Umbilical cord (tissue), 2 donors: Measurements from ENCODE around the gene RCOR3. TPM values are rescaled to one million over a fixed set of nuclear protein-coding genes. Genes with fewer than 3 reads are reported as not detected.
"Not testable (repeated sequence)": the region's sequence is repeated elsewhere in the genome, so short reads cannot be mapped to it uniquely, and the experiment has no call there.

Source experiments
- DNase-seq: peaks from one replicate; pipeline ENCODE4 v3.0.0-alpha.2; 2015; ENCODE audit warnings: low spot score
- total RNA-seq: library from RNA; depleted of rRNA; stranded (reverse); fragments of >200 nt; gene quantifications from one replicate; pipeline ENCODE4 v1.2.3, GENCODE V29; 2014; ENCODE audit warnings: low replicate concordance; ENCODE audit not compliant: insufficient read depth

Gene RCOR3
- total RNA-seq, result 45.3 TPM

DNA sequence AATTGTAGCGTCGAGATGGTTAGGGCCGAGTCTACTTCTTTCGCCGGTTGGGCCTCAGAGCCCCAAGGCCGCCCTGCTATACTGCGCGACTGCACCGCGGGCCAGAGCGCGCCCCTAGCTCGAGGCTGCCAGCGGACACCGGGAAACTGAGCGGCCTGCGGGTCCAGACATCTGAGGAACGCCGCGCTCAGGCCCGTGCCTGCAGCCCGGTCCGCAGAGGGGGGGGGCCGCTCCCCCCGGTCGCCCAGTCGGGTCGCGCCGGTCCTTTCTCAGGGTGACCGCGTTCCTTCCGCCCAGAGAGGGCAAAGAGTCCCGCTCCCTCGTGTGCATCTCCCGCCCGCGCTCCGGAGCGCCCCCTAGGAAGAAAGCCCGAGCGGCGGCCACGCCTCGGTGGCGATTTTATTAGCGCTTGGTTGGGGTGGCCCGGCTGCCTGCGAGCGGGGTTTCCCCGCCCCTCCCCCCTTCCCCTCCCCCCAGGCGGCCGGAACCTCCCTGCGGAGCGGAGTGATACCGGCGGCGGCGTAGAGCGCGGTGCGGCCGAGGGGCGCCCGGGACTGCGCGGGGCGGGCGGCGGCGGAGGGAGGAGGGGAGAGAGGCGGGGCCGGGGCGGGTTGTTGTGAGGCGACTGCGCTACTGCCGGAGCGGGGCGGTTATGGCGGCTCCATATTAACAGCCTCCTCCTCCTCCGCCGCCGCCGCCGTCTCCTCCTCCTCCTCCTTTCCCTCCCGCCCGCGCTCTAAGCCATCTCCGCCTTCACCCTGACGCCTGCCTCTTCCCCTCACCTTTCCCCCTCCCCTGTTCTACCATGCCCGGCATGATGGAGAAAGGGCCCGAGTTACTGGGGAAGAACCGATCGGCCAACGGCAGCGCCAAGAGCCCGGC, at the start of gene RCOR3:
TSS of gene RCOR3 (plus strand) at position 611 of the 882 bp plus-strand sequence. CDS start at position 806, 195 bp downstream.
- DNase-seq, result peak; percentile 93

DNA sequence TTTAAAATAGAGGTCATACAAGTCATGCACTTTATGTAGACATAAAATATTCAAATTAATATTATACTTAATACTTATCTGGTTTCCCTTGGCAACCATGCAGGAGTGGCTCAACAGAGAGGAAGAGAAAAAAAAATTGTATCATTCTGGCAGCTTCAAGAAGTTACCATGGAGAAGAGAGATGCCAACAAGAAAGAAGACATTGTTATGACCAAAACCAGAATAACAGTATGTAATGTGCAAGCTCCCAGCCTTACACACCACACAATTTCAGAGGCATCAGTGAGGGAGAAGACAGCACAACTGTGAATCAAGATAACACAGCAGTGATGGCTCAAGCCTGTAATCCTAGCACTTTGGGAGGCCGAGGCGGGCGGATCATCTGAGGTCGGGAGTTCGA, 49.1 kb upstream of the RCOR3 start:
- DNase-seq, result peak; percentile 4

DNA sequence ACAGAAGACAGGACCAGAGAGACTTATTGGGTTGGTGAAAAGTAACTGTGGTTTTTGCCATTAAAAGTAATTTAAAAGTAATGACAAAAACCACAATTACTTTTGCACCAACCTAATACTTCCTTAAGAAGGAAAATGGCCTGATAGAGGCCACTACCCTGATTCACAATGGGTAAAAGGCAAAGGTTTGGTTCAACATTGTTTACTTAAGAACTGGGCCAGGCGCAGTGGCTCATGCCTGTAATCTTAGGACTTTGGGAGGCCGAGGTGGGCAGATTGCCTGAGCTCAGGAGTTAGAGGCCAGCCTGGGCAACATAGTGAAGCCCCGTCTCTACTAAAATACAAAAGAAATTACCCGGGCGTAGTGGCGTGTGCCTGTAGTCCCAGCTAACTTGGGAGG, 48.2 kb upstream of the RCOR3 start:
- no peak for DNase-seq

DNA sequence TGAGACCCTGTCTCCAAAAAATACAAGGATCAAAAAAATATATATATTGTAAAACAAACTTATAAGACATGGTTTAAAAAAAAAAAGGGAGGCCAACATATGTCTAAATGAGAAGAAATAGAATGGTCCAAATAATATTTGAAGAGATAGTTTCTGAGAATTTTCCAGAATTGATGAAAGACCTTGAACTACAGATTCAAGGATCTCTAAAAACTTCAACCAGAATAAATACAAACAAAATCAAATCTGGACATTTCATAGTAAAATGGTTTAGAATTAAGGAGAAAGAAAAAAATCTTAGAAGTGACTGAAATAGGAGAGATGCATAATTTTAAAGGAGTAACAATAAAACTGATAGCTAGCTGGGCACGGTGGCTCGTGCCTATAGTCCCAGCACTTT, 45.5 kb upstream of the RCOR3 start:
- DNase-seq, result no peak

DNA sequence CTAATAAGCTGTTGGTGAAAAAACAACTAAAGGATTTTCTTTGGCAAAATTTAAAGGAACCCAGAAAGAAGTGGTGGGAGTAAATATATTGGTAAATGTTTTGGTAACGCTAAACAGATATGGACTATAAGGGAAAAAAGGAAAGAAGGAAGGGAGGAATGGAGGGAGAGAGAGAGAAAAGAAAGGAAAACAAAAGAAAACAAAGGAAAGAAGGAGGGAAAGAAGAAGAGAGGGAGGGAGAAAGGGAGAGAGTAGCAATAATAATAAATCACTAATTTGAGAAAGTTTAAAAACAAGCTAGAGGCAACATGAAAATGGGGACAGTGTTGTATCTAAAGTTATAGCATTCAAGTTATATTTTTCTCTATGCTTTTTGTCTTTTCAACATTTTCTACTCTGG, 43.6 kb upstream of the RCOR3 start:
- DNase-seq, result no peak

DNA sequence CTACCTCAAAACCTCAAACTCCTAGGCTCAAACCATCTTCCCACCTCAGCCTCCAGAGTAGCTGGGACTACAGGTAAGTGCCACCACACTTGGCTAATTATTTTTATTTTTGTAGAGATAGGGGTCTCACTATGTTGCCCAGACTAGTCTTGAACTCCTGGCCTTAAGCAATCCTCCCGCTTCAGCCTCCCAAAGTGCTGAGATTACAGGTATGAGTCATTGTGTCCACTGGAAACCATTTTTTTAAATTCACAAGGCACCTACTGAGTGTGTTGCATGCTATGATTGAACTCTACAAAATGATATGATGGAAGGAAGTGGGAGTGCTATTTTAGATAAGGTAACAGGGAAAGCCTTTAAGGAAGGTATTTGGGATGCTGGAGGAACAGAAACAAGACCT, 41.8 kb upstream of the RCOR3 start:
- DNase-seq, result no peak

DNA sequence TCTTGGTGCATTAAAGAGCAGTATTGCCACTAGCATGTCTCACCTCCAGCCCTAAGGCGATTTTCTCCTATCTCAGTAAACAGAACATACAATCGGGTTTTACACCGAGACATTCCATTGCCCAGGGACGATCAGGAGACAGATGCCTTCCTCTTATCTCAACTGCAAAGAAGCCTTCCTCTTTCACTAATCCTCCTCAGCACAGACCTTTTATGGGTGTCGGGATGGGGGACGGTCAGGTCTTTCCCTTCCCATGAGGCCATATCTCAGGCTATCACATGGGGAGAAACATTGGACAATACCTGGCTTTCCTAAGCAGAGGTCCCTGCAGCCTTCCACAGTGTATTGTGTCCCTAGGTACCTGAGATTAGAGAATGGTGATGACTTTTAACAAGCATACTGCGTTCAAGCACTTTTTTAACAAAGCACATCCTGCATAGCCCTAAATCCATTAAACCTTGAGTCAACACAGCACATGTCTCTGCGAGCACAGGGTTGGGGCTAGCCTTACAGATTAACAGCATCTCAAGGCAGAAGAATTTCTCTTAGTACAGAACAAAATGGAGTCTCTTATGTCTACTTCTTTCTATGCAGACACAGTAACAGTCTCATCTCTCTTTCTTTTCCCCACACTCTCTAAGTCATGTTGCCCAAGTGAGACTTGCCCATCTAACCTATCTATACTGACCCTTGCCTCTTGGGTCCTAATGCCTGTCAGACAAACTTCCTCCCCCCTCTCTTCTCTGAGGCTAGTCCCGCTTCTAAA, 36.5 kb upstream of the RCOR3 start:
- not testable (repeated sequence) for DNase-seq

DNA sequence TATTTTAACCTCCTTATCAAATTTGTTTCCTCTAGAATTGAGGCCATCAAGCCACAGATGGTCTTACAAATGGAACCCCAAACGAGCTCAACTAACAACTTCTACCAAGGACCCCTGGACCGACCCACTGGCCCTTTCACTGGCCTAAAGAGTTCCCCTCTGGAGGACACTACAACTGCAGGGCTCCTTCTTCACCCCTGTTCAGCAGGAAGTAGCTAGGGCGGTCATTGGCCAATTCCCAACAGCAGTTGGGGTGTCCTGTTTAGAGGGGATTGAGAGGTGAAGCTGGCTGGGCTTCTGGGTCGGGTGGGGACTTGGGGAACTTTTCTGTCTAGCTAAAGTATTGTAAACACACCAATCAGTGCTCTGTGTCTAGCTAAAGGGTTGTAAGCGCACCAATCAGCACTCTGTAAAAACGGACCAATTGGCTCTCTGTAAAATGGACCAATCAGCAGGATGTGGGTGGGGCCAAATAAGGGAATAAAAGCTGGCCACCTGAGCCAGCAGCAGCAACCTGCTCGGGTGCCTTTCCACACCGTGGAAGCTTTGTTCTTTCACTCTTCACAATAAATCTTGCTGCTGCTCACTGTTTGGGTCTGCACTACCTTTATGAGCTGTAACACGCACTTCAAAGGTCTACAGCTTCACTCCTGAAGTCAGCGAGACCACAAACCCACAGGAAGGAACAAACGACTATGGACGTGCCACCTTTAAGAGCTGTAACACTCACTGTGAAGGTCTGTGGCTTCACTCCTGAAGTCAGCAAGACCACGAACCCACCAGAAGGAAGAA, 30.4 kb upstream of the RCOR3 start:
- DNase-seq, result not testable (repeated sequence)

DNA sequence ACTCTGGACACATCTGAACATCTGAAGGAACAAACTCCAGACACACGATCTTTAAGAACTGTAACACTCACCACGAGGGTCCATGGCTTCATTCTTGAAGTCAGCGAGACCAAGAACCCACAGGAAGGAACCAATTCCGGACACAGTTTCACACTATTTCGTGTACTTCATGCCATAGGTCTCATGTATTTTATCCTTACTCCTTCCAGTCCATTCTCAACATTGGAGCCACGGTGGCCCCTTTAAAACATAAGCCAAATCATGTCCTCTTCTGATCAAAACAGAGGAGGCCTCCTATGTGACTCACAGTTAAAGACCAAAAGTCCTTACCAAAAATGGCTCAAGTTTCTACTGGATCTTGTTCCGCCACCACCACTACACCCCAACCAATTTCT, 29.8 kb upstream of the RCOR3 start:
- DNase-seq, result no peak

DNA sequence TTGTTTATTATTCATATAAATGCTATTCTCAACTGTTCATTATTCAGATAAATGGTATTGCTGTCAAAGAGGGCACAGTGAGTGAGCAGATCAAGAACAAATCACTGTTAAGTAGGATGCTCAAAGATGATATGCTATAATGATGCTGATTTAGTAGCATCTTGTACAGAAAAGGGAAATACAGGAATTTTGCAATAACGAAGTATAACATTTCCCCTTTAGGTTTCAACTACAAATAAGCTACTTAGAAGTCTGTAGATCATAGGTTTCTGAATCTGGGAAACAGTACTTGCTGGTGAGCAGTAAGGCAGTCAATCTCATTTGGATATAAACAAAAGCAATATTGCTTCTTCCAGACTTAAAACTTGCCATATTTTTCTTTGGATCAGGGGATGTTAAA, 27.3 kb upstream of the RCOR3 start:
- no peak for DNase-seq

DNA sequence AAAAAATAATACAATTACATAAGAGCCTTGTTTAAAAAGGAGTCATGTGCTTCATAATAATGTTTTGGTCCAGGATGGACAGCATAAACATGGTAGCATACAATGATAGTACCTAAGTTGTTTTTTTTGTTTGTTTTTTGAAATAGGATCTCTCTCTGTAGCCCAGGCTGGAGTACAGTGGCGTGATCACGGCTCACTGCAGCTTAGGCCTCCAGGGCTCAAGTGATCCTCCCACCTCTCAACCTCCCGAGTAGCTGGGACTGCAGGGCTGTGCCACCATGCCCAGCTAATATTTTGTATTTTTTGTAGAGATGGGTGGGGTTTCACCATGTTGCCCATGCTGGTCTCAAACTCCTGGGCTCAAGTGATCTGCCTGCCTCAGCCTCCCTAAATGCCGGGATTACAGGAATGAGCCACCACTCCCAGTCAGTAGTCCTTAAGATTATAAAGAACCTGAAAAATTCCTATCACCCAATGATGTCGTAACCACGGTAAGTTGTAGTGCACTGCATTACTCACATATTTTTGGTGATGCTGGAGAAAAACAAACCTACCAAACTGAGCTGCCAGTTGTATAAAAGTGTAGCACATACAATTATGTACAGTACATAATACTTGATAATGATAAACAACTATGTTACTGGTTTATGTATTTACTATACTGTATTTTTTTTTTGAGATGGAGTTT, 22.4 kb upstream of the RCOR3 start:
- DNase-seq, result no peak

DNA sequence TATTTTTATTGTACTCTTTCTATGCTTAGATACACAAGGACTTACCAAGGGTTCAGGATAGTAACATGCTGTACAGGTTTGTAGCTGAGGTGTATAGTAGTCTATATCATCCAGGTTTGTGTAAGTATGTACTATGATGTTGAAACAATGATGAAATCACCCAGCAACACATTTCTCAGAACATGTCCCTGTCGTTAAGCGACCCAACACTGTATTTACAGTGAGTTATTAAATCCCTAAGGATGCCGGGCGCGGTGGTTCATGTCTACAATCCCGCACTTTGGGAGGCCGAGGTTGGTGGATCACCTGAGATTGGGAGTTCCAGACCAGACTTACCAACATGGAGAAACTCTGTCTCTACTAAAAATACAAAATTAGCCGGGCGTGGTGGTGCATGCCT, 21.6 kb upstream of the RCOR3 start:
- DNase-seq, result no peak

DNA sequence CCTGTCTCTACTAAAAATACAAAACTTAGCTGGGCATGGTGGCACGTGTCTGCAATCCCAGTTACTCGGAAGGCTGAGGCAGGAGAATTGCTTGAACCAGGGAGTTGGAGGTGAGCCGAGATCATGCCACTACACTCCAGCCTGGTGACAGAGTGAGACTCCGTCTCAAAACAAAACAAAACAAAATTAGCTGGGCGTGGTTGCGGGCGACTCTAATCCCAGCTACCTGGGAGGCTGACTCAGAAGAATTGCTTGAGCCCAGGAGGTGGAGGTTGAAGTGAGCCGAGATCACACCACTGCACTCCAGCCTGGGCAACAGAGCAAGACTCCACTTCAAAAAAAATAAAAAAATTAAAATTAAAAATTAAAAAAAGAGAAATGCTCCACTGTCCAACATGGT, 18.6 kb upstream of the RCOR3 start:
- DNase-seq, result not testable (repeated sequence)

DNA sequence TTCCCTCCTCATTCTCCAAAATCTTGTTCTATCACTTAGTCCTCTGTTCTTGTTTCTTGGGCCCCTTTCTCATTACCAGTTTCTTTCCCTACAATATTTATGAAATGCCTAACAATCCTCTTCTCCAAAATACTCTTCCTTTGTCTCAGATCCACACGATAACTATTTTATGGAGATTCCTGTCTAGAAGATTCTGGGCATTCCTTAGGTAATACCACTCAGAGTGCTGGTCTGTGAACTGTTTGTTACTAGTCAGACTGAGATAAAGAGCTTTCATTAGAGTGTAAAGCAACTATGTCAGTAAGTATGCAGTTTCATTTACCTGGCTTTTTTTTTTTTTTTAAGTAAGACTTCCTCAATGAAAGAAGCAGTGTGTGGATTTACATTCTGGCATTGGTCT, 18.1 kb upstream of the RCOR3 start:
- no peak for DNase-seq

DNA sequence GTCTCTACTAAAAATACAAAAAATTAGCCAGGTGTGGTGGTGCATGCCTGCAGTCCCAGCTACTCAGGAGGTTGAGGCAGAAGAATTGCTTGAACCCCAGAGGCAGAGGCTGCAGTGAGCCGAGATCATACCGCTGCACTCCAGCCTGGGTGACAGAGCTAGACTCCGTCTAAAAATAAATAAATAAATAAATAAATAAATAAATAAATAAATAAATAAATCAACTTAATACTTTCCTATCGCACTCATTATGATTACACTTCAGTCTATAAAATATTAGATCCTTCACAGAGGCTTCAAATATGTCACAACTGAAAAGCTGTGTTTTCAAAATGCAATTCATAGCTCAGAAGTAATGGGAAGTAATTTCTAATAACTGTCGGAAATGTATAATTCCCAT, 15.5 kb upstream of the RCOR3 start:
- DNase-seq, result not testable (repeated sequence)

DNA sequence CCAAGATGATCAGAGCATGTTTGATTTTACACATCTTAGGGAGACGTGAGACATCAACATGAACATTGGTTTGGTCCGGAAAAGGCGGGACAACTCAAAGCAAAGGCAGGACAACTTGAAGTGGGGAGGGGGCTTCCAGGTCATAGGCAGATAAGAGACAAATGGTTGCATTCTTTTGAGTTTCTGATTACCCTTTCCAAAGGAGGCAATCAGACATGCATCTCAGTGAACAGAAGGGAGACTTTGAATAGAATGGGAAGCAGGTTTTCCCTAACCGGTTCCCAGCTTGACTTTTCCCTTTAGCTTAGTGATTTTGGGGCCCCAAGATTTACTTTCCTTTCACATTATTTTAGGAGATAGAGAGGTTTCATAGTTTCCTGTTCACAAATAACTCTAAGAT, 12.6 kb upstream of the RCOR3 start:
- not testable (repeated sequence) for DNase-seq

DNA sequence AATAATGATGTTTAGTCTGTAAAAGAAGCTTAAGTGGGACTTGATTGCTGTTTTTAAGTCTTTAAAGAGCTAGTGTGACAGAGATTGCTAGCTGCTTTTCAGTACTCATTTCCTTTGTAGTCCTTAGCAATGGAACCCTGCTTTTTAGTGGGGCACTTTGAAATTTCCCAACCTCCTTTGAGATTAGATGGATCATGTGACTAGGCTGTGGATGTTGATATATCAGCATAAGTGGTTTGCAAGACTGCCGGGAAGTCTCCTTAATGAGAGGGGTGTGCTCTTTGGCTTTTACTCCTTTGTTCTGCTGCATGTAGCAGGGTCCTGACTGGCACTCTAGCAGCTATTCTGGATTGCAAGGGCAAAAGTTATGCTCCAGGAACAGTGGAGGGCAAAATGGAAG, 11.2 kb upstream of the RCOR3 start:
- DNase-seq, result peak; percentile 13

DNA sequence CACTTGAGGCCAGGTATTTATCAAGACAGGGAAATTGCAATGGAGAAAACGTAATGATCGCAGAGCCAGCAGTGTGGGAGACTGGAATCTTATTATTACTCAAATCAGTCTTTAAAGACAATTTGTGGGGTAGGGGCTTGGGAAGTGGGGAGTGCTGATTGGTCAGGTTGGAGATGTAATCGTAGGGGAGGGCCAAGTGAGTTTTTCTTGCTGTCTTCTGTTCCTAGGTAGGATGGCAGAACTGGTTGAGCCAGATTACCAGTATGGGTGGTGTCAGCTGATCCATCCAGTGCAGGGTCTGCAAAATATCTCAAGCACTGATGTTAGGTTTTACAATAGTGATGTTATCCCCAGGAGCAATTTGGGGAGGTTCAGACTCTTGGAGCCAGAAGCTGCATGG, 9.6 kb upstream of the RCOR3 start:
- DNase-seq, result peak; percentile 25

DNA sequence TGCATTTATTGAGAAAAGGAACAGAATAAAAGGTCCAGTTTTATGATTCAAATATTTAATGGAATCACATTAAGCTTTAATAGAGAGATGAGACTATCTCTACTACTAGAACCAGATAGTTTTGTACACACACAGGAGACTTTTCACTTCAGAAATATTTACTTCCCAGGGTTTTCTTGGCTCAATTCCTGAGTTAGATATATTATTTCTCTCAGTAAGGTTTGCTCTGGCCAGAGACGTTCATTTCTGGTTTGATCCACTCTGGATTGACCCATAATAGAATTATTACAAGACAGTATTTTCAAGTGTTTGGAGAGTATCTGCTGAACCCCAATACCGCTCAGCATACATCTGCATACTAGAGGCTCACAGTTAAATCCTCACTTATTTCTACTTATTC, 1.3 kb upstream of the RCOR3 start:
- DNase-seq, result peak; percentile 45

DNA sequence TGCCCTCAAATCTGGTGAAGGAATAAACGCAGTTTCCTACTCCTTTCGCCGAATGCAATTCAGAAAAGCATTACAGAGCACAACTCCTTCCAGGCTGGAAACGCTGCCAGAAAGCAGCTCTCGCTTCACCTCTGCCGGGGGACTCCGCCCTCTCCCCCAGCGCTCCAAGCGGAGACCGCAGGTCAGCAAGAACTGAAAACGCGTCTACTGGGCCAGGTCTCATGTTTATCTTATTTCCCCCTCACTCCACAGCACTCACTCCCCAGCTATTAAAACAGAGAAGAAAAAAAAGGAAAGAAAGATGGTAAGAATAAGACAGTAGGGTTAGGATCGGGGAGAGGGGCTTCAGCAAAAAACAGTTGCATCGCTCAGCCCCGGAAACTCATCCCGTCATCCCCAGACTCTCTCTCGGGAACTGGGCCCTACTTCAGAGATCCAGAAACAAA, 833 bp upstream of the RCOR3 start:
- peak; percentile 94 for DNase-seq

DNA sequence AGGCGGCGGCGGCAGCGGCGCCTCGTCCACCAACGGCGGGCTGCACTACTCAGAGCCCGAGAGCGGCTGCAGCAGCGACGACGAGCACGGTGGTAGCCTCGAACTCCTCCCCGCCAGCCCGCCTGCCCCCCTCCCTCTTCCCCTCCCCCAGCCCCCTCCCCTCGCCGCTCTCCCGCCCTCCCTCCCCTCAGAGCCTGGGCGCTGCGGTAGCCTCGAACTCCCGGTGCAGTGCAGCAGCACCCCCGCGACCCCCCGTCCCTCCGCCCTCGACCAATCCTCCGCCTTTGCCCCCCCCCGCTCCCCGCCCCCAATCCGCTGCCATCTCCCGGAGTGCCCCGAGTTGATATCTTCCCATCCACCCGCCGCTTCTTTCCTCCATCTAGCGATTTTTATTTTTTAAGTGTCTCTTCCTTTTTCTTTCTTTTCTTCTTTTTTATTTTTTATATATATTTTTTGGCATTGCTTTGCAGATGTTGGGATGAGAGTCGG, 516 bp downstream of the RCOR3 start:
- DNase-seq, result no peak
